Activated naive CD8-positive, alpha-beta T cell treated with anti-CD3 and anti-CD28 coated beads, Interleukin-2, amount 10 ng/mL, durations not matched to agents 7 days and 5 days (primary cell): ENCODE results near the gene MPPED1. TPM values are rescaled to one million over a fixed set of nuclear protein-coding genes. Genes with fewer than 3 reads are reported as not detected.

Experiments
- ATAC-seq: fragments of 150-1000 bp; cut with Tn5 transposase; one replicate; pipeline ENCODE4 v1.10.0; 2021; ENCODE audit warnings: low read depth, moderate library complexity
- POLR2A ChIA-PET: fragments of 350-600 bp; sonication (Branson Sonifier 250); formaldehyde crosslinking; loops from one replicate; lab custom pipeline; 2021; ENCODE audit warnings: antibody characterized with exemption; lab: Charles Lee
- DNase-seq: peaks from one replicate; pipeline ENCODE4 v3.0.0; 2021
- H3K27ac Mint-ChIP-seq: one replicate; pipeline ENCODE4 v1.8.0; 2022; ENCODE audit warnings: mild to moderate bottlenecking, mixed read lengths
- H3K27me3 Mint-ChIP-seq: one replicate; pipeline ENCODE4 v1.8.0; 2022; ENCODE audit warnings: mild to moderate bottlenecking, moderate library complexity, mixed read lengths
- H3K36me3 Mint-ChIP-seq: one replicate; pipeline ENCODE4 v1.8.0; 2021; ENCODE audit warnings: mild to moderate bottlenecking, mixed read lengths
- H3K4me1 Mint-ChIP-seq: one replicate; pipeline ENCODE4 v1.8.0; 2021; ENCODE audit warnings: mixed read lengths
- H3K4me3 Mint-ChIP-seq: one replicate; pipeline ENCODE4 v1.8.0; 2022; ENCODE audit warnings: mild to moderate bottlenecking, moderate library complexity, mixed read lengths
- H3K9me3 Mint-ChIP-seq: one replicate; pipeline ENCODE4 v1.8.0; 2021; ENCODE audit warnings: mixed read lengths
- total RNA-seq, 2 experiments: library from RNA; stranded (reverse); gene quantifications; one replicate each; pipeline ENCODE4 v1.2.3, GENCODE V29; 2021

The MPPED1 gene
- total RNA-seq, 2 experiments from 2014 or later: not detected

DNA sequence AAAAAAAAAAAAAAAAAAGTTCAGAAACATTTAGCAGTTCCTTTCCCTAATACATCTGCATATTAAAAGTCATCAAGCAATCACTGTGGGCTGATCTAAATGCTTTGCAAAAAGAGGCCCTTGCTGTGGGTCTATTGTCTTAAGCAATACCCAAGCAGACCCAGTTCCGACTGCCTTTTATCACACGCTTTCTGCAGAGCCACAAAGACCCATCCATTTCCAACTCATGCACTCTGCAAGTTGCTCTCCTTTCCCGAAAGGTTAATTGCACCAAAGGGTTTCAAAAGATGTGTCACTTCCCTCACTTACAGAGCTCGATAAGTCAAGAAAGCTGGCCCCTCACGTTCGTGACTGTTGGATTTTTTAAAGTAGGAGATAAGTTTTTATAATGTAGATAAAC is 138.9 kb downstream of the MPPED1 start:
- ATAC-seq (no peak), DNase-seq (no peak)
- Mint-ChIP-seq H3K4me1 (peaks cover 2% of the 10 kb centered on the region), H3K27me3 (peaks cover 2% of the 10 kb centered on the region), H3K9me3 (no peaks in the 10 kb centered on the region), H3K36me3 (no peaks in the 10 kb centered on the region), H3K4me3 (no peak overlapping the region), H3K27ac (no peak overlapping the region)
- POLR2A ChIA-PET: no interaction called here

DNA sequence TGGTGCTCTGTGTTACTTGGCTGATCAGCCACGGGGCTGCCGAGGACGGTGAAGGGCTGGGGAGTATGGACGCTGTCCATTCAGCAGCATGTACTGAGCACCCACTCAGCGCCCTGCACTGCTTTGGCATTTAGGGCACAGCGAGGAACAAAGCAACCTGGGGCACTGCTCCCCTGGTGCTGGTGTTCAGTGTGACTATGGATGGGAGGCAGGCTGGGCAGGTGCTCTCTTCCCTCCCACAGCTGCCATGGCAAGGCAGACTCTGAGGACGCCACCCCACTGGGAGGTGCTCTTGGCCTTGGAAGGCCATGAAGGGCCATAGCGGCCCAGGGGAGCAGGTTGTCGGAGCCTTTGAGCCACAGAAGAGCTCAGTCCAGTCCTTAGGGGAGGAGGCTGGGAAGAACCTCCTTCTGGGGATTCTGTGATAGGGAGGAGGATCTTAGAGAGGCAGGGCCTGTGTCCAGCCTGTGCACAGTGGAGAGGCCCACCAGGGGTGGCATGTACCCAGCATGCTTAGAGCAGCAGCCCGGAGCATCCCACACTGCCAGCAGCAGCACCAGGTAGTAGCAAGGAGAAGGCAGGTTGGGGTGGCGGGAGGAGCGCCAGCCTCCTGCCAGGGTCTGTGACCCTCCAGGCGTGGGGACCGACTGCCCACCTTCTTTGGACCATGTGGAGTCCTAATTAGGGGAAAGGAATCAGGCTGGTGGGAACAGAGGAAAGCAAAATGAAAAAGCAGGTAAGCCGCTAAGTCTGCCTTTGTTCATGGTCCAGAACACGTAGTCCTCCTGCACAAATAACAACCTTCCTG is 141.8 kb downstream of the MPPED1 start:
- POLR2A ChIA-PET: no interaction called here
- H3K4me3 Mint-ChIP-seq: no peak overlapping the region
- no peak overlapping the region for H3K27ac Mint-ChIP-seq
- H3K27me3 Mint-ChIP-seq: no peaks in the 10 kb centered on the region
- H3K36me3 Mint-ChIP-seq: no peaks in the 10 kb centered on the region
- H3K4me1 Mint-ChIP-seq: peaks cover 2% of the 10 kb centered on the region
- DNase-seq (no peak), ATAC-seq (no peak)
- no peaks in the 10 kb centered on the region for H3K9me3 Mint-ChIP-seq

DNA sequence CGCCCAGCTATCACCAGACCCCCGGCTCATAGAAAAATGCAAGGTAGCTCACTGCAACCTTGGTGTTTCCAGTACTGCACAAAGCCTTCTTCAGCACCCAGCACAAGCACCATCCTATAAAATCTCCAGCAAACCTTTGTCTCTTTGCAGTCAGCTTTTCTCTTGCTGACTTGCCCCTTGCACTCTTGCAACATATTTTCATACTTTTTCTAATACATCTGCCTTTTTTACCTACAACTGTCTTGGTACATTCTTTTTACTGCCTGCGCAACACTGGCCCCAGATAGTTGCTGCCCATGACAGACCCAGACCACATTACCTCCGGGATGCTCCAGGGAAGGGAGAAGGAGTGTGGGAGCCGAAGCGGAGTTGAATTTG is 142.4 kb downstream of the MPPED1 start:
- POLR2A ChIA-PET: no interaction called here
- Mint-ChIP-seq H3K4me1 (peaks cover 2% of the 10 kb centered on the region), H3K4me3 (no peak overlapping the region), H3K27me3 (no peaks in the 10 kb centered on the region), H3K36me3 (no peaks in the 10 kb centered on the region), H3K27ac (no peak overlapping the region), H3K9me3 (no peaks in the 10 kb centered on the region)
- no peak for DNase-seq
- ATAC-seq: no peak

DNA sequence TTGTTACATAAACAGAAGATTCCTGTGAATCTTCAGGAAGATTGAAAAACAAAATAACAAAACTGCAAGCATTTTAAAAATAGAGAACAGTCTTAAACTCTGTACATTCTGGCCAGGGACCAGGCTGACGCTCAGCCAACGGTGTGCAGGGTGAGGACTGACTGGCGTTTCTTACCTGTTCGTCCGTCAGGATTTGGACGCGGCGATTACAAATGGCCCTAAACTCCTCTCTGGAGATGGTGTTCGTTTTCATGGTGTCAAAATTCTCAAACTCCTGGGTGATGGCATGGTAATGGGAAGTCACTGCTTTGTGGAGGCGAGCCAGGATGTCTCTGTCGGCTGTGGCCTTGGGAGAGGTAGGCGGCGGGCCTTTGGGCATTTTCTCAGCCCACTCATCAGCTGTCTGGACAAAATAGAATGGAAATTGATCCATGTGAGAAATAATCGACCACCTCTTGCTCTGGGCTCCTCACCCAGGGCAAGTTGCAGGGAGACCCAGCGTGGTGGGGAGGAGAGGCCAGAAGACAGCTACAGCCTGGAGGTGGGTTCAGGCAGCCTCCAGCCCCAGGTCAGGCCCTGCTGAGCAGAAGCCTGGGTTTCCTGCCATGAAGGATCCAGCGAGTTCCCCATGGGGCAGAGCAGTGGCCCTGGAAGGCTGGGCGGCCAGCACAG is 143.0 kb downstream of the MPPED1 start:
- POLR2A ChIA-PET: no interaction called here
- H3K9me3 Mint-ChIP-seq: no peaks in the 10 kb centered on the region

DNA sequence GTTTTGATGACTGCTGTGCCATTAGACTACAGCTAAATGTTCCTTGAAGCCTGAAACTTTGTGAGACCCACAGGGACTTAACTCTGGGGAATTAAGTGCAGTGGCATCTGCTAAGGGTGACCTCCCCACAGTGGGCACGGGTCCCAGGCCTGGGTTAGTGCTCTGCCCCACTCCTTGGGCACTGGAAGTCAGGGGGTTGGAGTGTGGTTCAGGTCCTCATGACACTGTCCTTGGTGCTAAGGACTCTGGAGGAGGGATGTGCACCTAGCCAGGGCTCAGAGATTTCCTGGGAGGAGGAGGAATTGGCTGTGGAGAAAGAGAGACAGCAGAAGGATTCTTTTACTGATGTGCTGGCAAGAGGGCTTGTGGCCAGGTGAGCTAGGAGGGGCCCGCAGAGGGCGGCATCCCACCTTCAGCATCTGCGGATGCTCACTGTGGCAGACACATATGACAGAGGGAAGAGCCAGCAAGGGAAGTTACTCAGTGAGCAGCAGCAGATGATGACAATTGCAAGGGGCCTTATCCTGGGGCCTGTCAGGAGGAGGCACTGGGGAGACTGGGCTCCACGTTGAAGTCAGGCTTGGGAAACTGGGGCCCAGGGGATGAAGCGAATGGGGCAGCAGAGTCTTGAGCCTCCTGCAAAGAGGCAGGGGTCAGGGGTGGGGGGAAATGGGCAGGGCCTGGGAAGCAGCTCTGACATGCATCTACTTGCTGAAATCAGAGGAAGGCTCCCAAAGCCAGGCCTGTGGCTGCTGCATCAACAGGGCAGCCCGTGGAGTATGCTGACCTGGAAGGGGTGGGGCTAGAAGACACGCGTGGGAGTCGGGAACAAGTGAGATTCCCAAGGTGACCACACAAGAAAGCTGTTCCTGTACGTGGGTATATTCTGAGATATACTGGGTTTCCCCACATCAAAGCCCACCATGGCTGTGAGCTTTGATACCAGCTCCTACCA is 144.0 kb downstream of the MPPED1 start:
- no peak overlapping the region for H3K27ac Mint-ChIP-seq
- no peak overlapping the region for H3K4me3 Mint-ChIP-seq
- DNase-seq (no peak), ATAC-seq (no peak)
- POLR2A ChIA-PET: no interaction called here
- H3K9me3 Mint-ChIP-seq: no peaks in the 10 kb centered on the region
- H3K27me3 Mint-ChIP-seq: no peaks in the 10 kb centered on the region
- H3K4me1 Mint-ChIP-seq: no peaks in the 10 kb centered on the region
- no peaks in the 10 kb centered on the region for H3K36me3 Mint-ChIP-seq

More for the DNA sequence above, 143.0 kb downstream of the MPPED1 start:
- no peak overlapping the region for H3K4me3 Mint-ChIP-seq
- ATAC-seq: no peak
- no peak for DNase-seq
- H3K4me1 Mint-ChIP-seq: peaks cover 2% of the 10 kb centered on the region
- H3K27ac Mint-ChIP-seq: no peak overlapping the region
- H3K36me3 Mint-ChIP-seq: no peaks in the 10 kb centered on the region
- no peaks in the 10 kb centered on the region for H3K27me3 Mint-ChIP-seq

Other genes with a start within 250 kb of the MPPED1 start
- gene TTLL12, start 224.9 kb upstream of the MPPED1 start, total RNA-seq: 10 to 100 TPM; 30.4 to 30.6 TPM
- gene SCUBE1, start 68.6 kb upstream of the MPPED1 start, total RNA-seq: under 1 TPM; 0.03 to 0.20 TPM